ENCODE data around the gene MDM2. TPM values are rescaled to one million over a fixed set of nuclear protein-coding genes. Genes with fewer than 3 reads are reported as not detected.

MDM2 gene
- total RNA-seq, 2 donors from 2014 or later: 102 to 137 TPM

DNA sequence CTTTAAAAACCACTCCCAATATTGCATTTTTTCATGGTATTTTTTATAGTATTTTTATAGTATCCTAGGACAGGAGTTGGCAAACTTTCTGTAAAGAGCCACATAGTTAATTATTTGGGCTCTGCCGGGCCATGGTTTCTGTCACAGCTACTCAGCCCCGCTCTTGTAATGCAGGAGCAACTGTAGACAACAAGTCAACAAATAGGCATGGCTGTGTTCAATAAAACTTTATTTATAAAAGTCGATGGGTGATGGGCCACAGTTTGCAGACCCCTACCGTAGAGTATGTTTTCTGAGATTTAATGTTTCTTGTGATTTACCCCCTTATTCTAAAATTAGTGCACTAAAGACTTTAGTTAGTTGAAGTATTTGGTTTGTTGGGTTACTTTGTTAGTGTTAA, 25.5 kb downstream of the MDM2 start:
- Mint-ChIP-seq H3K4me3 (no peak overlapping the region), H3K27ac (no peak overlapping the region), H3K36me3 (ENCODE audit: low read depth) (peaks cover 56% of the 10 kb centered on the region), H3K27me3 (ENCODE audit: insufficient read depth) (no peaks in the 10 kb centered on the region), H3K9me3 (no peaks in the 10 kb centered on the region), H3K4me1 (peaks cover 9% of the 10 kb centered on the region)
- no peaks in the 10 kb centered on the region for H3K4me1 ChIP-seq (ENCODE audit: control insufficient read depth, insufficient read depth, low read length)
- H3K4me3 ChIP-seq (ENCODE audit: low read length): no peak overlapping the region
- no peak for TF ChIP-seq CTCF (conservative IDR thresholded peaks at IDR 0.05)
- no peak overlapping the region for H3K9ac ChIP-seq (ENCODE audit: extremely low read depth, low read length, poor library complexity, severe bottlenecking)
- peaks cover 89% of the 10 kb centered on the region for H3K36me3 ChIP-seq (ENCODE audit: control insufficient read depth, insufficient read depth, low read length)
- WGBS, 2 experiments (ENCODE audit: insufficient coverage in 1 of 2, insufficient read length in 1 of 2): 94% methylated on average over 3 to 4 of the region's 4 CpGs
- H3K27me3 ChIP-seq (ENCODE audit: control insufficient read depth, insufficient read depth, low read length, poor library complexity, severe bottlenecking): no peaks in the 10 kb centered on the region
- no peaks in the 10 kb centered on the region for H3K9me3 ChIP-seq (ENCODE audit: control insufficient read depth, low read length)
- H3K27ac ChIP-seq (ENCODE audit: low read depth, low read length): no peak overlapping the region
- DNase-seq: no peak

GRCh38 chr12:68835333-68835908, 27.4 kb downstream of the MDM2 start:
- TF ChIP-seq CTCF (conservative IDR thresholded peaks at IDR 0.05): no peak
- peaks cover 62% of the 10 kb centered on the region for H3K36me3 Mint-ChIP-seq (ENCODE audit: low read depth)
- H3K4me3 Mint-ChIP-seq: no peak overlapping the region
- no peak overlapping the region for H3K27ac Mint-ChIP-seq
- H3K9me3 ChIP-seq (ENCODE audit: control insufficient read depth, low read length): no peaks in the 10 kb centered on the region
- peaks cover 90% of the 10 kb centered on the region for H3K36me3 ChIP-seq (ENCODE audit: control insufficient read depth, insufficient read depth, low read length)
- no peaks in the 10 kb centered on the region for H3K9me3 Mint-ChIP-seq
- 78 to 87% methylated on average over 4 to 10 of the region's 10 CpGs for WGBS, 2 experiments (ENCODE audit: insufficient coverage in 1 of 2, insufficient read length in 1 of 2)
- DNase-seq: peak; percentile 70
- no peaks in the 10 kb centered on the region for H3K27me3 ChIP-seq (ENCODE audit: control insufficient read depth, insufficient read depth, low read length, poor library complexity, severe bottlenecking)
- peaks cover 7% of the 10 kb centered on the region for H3K4me1 Mint-ChIP-seq
- no peaks in the 10 kb centered on the region for H3K27me3 Mint-ChIP-seq (ENCODE audit: insufficient read depth)
- H3K4me1 ChIP-seq (ENCODE audit: control insufficient read depth, insufficient read depth, low read length): no peaks in the 10 kb centered on the region
- no peak overlapping the region for H3K4me3 ChIP-seq (ENCODE audit: low read length)
- no peak overlapping the region for H3K9ac ChIP-seq (ENCODE audit: extremely low read depth, low read length, poor library complexity, severe bottlenecking)
- no peak overlapping the region for H3K27ac ChIP-seq (ENCODE audit: low read depth, low read length)

DNA sequence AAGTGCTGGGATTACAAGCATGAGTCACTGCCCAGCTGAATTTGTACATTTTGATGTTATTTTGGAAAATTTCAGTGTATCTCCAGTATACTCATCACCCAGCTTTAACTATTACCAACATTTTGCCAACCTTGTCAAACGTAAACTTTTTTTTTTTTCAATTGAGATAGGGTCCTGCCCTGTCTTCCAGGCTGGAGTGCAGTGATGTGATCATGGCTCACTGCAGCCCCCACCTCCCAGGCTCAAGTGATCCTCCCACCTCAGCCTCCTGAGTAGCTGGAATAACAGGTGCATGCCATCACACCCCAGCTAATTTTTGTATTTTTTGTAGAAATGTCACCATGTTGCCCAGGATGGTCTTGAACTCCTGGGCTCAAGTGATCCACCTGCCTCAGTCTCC, 29.2 kb downstream of the MDM2 start:
- Mint-ChIP-seq H3K4me3 (no peak overlapping the region), H3K27ac (no peak overlapping the region), H3K4me1 (peaks cover 7% of the 10 kb centered on the region), H3K36me3 (ENCODE audit: low read depth) (peaks cover 61% of the 10 kb centered on the region), H3K9me3 (no peaks in the 10 kb centered on the region), H3K27me3 (ENCODE audit: insufficient read depth) (no peaks in the 10 kb centered on the region)
- TF ChIP-seq CTCF (conservative IDR thresholded peaks at IDR 0.05): no peak
- 100% methylated on average over 1 of the region's 1 CpG for WGBS, 2 experiments (ENCODE audit: insufficient coverage in 1 of 2, insufficient read length in 1 of 2)
- Histone ChIP-seq H3K27me3 (ENCODE audit: control insufficient read depth, insufficient read depth, low read length, poor library complexity, severe bottlenecking) (no peaks in the 10 kb centered on the region), H3K27ac (ENCODE audit: low read depth, low read length) (no peak overlapping the region), H3K9me3 (ENCODE audit: control insufficient read depth, low read length) (no peaks in the 10 kb centered on the region), H3K4me3 (ENCODE audit: low read length) (no peak overlapping the region), H3K36me3 (ENCODE audit: control insufficient read depth, insufficient read depth, low read length) (peaks cover 89% of the 10 kb centered on the region), H3K9ac (ENCODE audit: extremely low read depth, low read length, poor library complexity, severe bottlenecking) (no peak overlapping the region), H3K4me1 (ENCODE audit: control insufficient read depth, insufficient read depth, low read length) (no peaks in the 10 kb centered on the region)
- DNase-seq: no peak

Measured in endodermal cell (in vitro differentiated cells).